ENCODE measurements around the gene EYS.

DNA sequence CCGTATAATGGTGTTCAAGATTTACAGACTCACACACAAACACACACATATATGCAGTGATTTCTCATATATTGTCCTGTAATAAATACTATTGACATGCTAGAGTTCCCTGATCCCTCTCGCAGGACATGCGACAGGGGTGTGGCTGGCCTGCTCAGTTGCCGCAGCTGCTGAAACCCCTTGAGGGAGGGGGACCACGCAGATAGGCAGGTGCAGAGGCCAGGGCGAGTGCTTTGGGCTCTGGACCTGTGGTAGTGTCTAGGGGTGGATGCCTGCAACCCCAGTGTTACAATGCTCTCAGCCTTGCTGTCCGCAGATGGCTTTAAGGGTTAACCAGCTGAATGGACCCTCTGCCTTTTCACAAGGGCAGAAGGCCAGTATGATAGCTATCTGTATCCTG lies 706.2 kb downstream of the EYS start:
- TF ChIP-seq, protein P1, sequence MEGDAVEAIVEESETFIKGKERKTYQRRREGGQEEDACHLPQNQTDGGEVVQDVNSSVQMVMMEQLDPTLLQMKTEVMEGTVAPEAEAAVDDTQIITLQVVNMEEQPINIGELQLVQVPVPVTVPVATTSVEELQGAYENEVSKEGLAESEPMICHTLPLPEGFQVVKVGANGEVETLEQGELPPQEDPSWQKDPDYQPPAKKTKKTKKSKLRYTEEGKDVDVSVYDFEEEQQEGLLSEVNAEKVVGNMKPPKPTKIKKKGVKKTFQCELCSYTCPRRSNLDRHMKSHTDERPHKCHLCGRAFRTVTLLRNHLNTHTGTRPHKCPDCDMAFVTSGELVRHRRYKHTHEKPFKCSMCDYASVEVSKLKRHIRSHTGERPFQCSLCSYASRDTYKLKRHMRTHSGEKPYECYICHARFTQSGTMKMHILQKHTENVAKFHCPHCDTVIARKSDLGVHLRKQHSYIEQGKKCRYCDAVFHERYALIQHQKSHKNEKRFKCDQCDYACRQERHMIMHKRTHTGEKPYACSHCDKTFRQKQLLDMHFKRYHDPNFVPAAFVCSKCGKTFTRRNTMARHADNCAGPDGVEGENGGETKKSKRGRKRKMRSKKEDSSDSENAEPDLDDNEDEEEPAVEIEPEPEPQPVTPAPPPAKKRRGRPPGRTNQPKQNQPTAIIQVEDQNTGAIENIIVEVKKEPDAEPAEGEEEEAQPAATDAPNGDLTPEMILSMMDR (IDR thresholded peaks at IDR 0.05) = no peak
- TF ChIP-seq POLR2A (IDR thresholded peaks at IDR 0.05; ENCODE audit: low read depth) = no peak
